ENCODE measurements around the gene POTEG.
"Not testable (repeated sequence)": the region's sequence is repeated elsewhere in the genome, so short reads cannot be mapped to it uniquely, and the experiment has no call there.

The POTEG gene

DNA sequence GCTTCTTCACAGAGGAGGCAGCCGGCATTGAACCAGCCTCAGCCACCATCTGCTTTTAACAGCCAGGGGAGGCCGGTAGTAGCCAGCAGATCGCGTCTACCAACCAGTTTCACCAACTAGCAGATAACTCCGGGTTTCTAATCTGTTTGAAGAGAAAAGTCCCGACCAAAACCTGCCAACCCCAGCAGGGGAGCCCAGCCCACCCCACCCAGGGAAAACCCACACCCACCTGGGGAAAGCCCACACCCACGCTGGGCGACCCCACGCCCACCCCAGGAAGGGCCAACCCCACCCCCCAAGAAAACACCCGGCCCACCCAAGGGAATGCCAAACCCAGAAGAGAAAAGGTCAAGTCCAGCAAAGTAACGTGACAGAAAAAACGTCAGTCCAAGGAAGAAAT lies at the start of gene POTEG:
Gene POTEG (minus strand): TSS at position 101 of the 400 bp plus-strand sequence. CDS start 52 bp downstream, at position 49.
- not testable (repeated sequence) for DNase-seq

DNA sequence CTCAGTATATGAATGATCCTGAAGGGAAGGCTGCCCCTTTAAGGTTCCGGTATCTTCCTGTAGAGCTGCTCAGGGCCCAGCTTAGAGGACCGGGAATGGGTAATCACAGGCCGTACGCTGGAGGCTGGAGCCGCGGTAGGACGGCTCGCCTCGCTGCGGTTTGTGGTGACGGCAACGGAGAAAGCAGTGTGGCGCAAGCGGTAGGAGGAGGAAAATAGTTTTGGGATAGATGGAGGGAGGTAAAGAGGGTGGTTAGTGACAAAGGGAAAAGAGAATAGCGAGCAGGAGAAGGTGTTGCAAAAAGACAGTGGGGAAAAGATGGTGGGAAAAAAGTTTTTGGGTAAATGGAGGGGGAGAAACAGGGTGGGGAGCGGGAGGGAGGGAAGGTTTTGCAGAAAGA lies 48.0 kb upstream of the POTEG start:
- DNase-seq, result not testable (repeated sequence)

DNA sequence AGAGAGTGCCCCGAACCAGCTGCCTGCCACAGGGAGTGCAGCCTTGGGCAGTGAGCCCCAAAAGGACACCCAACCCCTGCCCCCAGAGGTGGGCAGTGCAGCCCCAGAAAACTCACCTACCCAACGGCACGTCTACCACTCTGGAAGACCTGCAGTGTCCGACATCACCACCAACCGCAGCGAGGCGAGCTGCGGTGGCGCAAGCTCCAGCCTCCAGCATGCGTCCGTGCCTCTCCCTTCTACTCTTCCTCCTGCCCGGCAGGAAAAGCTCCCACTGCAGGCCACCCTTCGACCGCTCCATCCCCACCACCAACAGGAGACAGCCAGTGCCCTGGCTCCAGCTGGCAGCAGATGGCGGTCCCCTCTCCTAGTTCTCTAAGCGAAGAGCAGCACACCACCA lies 47.3 kb upstream of the POTEG start:
- DNase-seq, result not testable (repeated sequence)

DNA sequence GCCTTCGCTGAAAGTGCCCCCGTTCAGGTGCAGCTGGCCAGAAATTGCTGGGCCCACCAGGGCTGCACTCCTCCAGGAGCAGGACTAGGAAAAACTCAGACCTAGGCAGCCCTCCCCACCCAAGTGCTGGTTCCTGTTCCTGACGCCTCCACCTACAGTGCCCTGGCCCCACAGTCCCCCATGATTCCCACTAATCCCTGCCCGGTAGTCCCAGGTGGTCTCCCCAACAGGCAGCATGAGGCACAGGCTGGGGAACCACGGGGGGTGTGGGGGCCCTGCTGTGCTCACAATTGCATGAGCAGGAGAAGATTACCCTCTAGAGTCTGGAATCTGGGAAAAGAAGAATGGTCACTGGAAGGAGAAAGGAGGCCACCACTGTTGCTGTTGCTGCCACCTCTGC lies 46.4 kb upstream of the POTEG start:
- DNase-seq, result not testable (repeated sequence)

DNA sequence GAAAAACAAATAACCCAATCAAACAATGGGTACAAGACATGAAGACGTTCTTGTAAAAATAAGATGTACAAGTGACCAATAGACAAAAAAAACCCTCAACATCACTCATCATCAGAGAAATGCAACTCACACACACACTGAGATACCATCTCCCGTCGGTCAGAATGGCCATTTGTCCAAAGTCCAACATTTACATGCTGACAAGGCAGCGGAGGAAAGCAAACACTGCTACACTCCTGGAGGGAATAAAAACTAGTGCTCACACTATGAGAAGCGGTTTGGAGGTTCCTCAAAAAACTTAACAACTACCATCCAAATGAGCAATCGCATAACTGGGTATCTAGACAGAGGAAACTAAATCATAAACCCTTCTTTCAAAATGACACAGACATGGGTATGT lies 11.6 kb upstream of the POTEG start:
- not testable (repeated sequence) for DNase-seq

DNA sequence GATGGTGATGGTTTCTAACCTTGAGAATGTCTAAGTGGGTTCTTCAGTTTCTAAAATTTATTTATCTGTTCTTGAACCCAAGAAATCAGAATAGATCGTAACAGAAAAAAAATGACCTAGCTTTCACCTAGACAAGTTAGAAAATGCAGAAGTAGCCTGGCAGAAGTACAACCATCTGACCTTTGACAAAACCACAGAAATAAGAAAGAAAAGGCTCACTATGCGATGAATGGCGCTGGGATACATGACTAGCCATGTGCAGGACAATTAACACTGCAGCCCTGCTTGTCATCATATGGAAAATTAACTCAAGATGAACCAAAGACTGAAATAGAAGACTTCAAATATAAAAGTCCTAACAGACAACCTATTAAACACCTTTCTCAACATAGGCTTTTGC lies 5.7 kb upstream of the POTEG start:
- DNase-seq, result not testable (repeated sequence)

DNA sequence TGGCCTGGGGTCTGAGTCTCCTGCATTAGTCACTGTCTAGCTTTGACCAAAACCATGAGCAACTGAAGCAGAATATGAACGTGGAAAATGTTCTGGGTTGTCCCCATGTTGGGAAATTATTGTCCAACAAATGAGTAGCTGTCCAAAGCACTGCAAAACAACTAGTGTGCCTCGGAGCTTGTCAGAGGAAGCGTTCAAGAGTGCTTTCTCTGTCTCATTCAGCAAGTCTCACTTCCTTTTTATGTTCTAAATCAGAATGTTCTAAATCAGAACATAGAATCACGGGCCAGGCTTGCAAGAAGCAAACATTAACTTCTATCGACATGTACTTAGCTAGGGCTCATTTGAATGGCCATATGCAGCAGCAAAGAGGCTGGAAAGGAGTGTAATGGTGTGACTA lies 5.1 kb upstream of the POTEG start:
- not testable (repeated sequence) for DNase-seq

DNA sequence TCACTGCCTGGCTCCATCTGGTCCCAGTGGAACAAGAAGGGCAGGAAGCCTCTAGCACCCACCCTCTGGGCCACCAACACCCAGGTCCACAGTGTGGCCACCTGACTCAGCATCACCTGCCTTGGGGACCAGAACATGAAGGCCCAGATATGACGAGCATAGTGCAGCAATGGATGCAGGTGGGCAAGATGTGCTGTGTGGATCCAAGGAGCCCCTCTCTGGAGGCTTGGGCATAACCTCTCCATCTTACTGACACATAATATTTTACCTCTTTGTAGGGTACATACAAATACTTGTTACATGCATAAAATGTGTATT lies 2.9 kb upstream of the POTEG start:
- not testable (repeated sequence) for DNase-seq

DNA sequence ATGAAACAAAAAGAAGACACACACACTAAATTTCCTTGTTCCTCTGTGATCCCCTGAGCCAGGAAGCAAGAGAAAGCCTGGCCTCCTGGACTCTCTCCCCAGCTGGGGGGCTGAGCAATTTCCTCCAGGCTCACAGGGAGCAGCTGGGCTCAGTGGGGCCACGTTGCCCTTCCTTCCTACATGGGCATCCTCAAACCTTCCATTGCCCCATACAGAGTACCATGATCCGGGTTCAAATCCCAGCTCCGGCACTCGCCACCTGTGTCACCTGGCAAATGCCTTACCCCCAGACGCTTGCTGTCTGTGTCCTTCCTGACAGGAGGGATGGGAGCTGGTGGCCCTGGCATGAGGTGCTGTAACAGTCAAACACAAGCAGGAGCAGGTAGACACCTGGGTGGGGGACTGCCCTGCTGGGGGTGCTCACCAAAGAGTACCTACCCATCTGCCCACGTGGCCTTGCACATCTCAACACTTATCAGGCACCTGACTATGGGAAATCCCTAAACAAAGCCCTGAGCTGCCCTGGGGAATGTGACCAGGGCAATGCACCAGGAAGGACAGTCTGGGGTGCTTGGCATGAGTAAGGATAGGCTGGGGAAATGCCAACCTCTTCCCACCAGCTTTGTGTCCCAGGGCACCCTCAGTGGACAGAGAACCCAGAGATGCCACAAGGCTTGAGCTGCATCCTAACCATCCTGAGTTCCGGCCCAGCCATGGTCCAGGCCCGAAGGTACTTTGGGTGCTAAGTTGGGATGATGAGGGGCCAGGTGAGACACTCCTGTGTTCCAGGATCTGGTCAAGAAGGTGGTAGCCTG lies 2.4 kb upstream of the POTEG start:
- DNase-seq, result not testable (repeated sequence)

DNA sequence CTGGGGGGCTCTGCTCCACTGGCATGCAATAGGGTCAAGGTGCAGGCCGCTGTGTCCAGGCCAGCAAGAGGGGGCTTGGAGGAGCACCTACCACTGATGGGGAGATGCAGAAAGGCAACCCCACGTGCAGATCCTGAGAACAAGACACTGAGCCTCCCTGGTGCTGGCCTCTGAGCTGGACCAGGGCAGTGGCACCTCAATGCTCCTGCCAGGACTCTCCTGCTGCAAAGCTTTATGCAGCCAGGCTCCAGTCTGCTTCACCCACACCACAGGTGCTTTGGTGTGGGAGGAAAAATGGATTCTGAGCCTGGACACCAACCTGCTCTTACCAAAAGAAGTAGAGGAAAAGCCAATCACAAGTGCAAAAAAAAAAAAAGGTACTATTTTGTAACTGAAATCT lies 1.7 kb upstream of the POTEG start:
- DNase-seq, result not testable (repeated sequence)

DNA sequence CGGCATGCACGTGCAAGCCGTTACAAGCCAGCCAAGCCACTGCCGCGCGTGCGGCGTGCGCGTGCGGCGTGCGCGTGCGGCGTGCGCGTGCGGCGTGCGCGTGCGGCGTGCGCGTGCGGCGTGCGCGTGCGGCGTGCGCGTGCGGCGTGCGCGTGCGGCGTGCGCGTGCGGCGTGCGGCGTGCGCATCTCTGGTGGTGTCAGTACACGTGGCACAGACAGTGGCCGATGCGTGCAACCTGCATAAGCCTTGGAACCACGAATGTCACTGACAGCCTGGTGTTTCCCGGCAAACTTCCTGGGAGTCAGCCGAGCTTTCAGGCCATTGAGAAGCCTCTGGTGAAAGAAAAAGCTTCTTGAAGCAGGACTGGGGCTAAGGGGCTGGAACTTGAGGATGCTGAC lies 750 bp upstream of the POTEG start:
- DNase-seq, result not testable (repeated sequence)

DNA sequence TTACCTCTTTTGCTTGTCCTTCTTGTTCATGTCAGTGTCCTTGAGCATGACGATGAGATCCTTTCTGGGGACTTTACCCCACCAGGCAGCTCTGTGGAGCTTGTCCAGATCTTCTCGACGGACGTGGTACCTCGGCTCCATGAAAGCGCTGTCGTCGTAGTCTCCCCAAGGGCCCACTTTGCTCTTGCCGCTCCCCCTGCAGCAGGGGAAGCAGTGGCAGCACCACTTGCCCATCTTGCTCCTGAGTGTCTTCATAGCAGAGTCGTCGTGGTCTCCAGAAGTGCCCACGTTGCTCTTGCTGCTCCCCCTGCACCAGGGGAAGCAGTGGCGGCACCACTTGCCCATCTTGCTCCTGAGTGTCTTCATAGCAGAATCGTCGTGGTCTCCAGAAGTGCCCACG lies 376 bp downstream of the POTEG start:
- DNase-seq, result not testable (repeated sequence)

DNA sequence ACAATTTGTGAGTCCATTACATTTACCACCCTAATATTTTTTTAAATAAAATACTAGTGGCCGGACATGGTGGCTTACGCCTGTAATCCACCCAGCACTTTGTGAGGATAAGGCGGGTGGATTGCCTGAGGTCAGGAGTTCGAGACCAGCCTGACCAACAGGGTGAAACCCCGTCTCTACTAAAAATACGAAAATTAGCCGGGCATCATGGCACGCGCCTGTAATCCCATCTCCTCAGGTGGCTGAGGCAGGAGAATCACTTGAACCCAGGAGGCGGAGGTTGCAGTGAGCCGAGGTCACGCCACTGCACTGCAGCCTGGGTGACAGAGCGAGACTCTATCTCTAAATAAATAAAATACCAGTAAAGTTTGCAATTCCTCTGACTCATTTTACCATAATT lies 25.6 kb downstream of the POTEG start:
- not testable (repeated sequence) for DNase-seq

DNA sequence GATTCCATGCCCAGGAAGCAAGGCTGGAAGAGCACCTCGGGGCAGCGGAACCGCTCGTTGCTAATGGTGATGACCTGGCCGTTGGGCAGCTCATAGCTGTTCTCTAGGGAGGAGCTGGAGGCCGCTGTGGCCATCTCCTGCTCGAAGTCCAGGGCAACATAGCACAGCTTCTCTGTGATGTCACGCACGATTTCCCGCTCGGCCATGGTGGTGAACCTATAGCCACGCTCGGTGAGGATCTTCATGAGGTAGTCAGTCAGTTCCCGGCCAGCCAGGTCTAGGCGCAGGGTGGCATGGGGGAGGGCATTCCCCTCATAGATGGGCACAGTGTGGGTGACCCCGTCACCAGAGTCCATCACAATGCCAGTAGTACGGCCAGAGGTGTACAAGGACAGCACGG lies 32.0 kb downstream of the POTEG start:
- not testable (repeated sequence) for DNase-seq

DNA sequence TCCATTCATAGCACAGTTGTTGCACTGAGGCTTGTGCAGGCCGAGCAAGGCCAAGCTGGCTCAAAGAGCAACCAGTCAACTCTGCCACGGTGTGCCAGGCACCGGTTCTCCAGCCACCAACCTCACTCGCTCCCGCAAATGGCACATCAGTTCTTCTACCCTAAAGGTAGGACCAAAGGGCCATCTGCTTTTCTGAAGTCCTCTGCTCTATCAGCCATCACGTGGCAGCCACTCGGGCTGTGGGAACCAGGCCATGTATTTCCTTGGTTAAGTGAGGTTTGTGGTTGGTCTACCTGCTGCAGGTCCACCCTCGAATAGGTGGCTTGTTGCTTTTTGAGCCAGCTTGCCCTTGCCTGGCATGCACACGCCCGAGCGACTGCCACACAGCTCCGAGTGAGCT lies 39.4 kb downstream of the POTEG start:
- not testable (repeated sequence) for DNase-seq

DNA sequence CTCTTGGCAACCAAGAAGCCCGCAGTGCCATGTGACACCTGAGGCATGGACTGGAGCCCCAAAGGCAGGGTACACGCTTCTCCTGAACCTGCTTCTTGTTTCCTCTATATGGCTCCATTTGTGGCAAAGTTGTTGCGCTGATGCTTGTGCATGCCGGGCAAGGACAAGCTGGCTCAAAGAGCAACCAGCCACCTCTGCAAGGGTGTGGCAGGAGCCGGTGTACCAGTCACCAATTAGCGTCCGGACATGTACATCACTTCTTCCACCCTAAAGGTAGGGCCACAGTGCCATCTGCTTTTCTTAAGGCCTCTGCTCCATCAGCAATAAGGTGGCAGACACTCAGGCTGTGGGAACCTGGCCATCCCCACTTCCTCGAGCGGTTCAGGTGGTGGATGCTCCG lies 43.9 kb downstream of the POTEG start:
- DNase-seq, result not testable (repeated sequence)

DNA sequence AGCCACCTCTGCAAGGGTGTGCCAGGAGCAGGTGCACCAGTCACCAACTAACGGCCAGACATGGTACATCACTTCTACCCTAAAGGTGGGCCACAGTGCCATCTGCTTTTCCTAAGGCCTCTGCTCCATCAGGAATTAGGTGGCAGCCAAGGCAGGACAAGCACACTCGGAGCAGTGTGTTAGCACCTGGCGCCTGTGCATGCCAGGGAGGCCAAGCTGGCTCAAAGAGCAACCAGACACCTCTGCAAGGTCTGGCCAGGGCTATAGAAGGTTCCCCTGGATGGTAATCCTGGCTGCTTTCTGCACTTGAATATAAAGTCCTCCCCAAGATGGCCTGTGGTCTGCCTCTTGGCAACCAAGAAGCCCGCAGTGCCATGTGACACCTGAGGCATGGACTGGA lies 45.4 kb downstream of the POTEG start:
- DNase-seq, result not testable (repeated sequence)

DNA sequence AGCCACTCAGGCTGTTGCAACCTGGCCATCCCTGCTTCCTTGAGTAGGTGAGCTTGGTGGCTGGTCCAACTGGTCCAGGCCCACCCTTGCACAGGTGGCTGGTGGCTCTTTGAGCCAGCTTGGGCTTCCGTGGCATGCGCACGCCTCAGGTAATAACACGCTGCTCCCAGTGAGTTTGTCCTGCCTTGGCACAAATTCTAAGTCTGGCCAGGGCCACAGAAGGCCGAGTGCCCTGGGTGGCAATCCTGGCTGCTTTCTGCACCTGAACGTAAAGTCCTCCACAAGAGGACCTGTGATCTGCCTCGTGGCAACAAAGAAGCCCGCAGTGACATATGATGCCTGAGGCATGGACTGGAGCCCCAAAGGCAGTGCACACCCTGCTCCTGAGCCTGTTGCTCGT lies 47.1 kb downstream of the POTEG start:
- not testable (repeated sequence) for DNase-seq

DNA sequence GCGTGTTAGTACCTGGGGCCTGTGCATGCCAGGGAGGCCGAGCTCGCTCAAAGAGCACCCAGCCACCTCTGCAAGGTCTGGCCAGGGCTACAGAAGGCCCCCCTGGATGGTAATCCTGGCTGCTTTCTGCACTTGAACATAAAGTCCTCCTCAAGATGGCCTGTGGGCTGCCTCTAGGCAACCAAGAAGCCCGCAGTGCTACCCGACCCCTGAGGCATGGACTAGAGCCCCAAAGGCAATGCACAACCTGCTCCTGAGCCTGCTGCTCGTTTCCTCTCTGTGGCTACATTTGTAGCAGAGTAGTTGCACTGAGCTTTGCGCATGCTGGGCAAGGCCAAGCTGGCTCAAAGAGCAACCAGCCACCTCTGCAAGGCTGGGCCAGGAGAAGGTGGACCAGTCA lies 47.8 kb downstream of the POTEG start:
- DNase-seq, result not testable (repeated sequence)

DNA sequence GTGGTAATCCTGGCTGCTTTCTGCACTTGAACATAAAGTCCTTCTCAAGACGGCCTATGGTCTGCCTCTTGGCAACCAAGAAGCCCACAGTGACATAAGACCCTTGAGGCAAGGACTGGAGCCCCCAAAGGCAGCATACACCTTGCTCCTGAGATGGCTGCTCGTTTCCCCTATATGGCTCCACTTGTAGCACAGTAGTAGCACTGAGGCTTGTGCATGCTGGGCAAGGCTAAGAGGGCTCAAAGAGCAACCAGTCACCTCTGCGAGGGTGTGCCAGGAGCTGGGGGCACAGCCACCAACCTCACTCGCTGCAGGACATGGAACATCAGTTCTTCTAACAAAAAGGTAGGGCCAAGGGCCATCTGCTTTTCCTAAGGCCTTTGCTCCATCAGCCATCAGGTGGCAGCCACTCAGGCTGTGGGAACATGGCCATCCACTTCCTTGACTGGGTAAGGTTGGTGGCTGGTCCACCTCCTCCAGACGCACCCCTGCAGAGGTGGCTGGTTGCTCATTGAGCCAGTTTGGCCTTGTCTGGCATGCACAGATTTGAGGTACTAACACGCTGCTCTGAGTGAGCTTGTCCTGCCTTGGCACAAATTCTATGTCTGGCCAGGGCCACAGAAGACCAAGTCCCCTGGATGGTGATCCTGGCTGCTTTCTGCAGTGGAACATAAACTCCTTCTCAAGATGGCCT lies 49.9 kb downstream of the POTEG start:
- not testable (repeated sequence) for DNase-seq

DNA sequence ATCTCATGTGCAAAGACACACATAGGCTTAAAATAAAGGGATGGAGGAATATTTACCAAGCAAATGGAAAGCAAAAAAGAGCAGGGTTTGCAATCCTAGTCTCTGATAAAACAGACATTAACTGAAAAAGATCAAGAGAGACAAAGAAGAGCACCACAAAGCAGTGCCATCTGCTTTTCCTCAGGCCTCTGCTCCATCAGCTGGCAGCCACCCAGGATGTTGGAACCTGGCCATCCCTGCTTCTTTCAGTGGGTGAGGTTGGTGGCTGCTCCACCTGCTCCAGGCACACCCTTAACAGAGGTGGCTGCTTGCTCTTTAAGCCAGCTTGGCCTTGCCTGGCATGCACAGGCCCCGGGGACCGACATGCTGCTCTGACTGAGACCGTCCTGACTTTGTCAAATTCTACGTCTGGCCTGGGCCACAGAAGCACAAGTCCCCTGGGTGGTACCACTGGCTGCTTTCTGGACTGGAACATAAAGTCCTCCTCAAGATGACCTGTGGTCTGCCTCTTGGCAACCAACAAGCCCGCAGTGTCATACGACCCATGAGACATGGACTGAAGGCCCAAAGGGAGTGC lies 51.0 kb downstream of the POTEG start:
- not testable (repeated sequence) for DNase-seq

DNA sequence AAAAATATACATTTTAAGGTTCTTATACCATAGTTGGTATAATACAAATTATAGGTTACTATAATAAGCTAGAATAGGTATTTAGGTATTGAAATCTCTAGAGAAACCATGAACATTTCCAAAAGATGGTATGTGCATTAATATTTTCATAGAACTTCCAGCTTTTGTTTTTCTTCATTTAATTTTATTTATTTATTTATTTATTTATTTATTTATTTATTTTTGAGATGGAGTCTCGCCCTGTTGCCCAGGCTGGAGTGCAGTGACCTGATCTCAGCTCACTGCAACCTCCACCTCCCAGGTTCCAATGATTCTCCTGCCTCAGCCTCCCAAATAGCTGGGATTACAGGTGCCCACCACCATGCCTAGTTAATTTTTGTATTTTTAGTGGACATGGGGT lies 54.0 kb downstream of the POTEG start:
- not testable (repeated sequence) for DNase-seq

DNA sequence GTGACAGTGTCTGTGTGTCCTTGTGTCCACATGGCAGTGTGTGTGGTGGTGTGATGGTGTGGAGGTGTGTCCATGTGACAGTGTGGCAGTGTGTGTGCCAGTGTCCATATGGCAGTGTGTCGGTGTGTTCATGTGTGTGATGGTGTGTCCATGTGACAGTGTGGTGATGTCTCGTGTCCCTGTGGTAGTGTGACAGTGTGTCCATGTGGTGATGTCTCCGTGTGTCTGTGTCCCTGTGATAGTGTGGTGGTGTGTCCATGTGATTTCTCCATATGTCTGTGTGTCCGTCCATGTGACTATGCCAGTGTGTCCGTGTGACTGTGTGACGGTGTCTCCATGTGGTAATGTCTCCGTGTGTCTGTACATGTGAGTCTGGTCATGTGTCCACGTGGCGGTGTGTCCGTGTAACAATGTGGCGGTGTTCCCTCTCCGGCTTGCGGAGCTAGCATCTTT lies 59.7 kb downstream of the POTEG start:
- not testable (repeated sequence) for DNase-seq
